GM12865 (cell line): ENCODE data around the gene CPTP.

Source experiments
- DNase-seq: peaks from one replicate; pipeline ENCODE4 v3.0.0; 2010; ENCODE audit warnings: low read depth
- H3K4me3 ChIP-seq: 2 replicates; pipeline ENCODE4 v1.5.1; 2011; ENCODE audit warnings: mild to moderate bottlenecking, low read depth, low read length, control low read depth
- CTCF ChIP-seq: IDR thresholded peaks from 2 replicates; pipeline ENCODE4 v1.5.1; 2011; ENCODE audit warnings: low read length, control low read depth, low read depth, inconsistent platforms; ENCODE audit not compliant: insufficient read depth; ENCODE audit errors: missing control alignments

CPTP gene

GRCh38 chr1:1318131-1318652, 6.4 kb upstream of the CPTP start:
- H3K4me3 ChIP-seq: no peak overlapping the region
- no peak for TF ChIP-seq CTCF
- no peak for DNase-seq

- DNase-seq: no peak
- H3K4me3 ChIP-seq: no peak overlapping the region
- TF ChIP-seq CTCF: no peak
These were observed 5.6 kb upstream of the CPTP start for GRCh38 chr1:1318777-1319645.

- no peak for TF ChIP-seq CTCF
- no peak for DNase-seq
- H3K4me3 ChIP-seq: no peak overlapping the region
These were observed 5.0 kb upstream of the CPTP start for GRCh38 chr1:1319646-1319941.

- no peak for DNase-seq
- no peak overlapping the region for H3K4me3 ChIP-seq
- TF ChIP-seq CTCF: no peak
These were observed 3.7 kb upstream of the CPTP start for GRCh38 chr1:1320666-1321448.

- DNase-seq: no peak
- no peak overlapping the region for H3K4me3 ChIP-seq
- TF ChIP-seq CTCF: no peak
These were observed 3.1 kb upstream of the CPTP start for GRCh38 chr1:1321477-1321876.

- TF ChIP-seq CTCF: no peak
- no peak overlapping the region for H3K4me3 ChIP-seq
- DNase-seq: no peak
These were observed 2.2 kb upstream of the CPTP start for GRCh38 chr1:1322418-1322817.
